ENCODE results near the gene GOSR1. TPM values are rescaled to one million over a fixed set of nuclear protein-coding genes. Genes with fewer than 3 reads are reported as not detected.
"Not testable (repeated sequence)": the region's sequence is repeated elsewhere in the genome, so short reads cannot be mapped to it uniquely, and the experiment has no call there.

The GOSR1 gene
- total and polyA plus RNA-seq, 12 donors: 15.4 to 96.0 (median 47.1) TPM

DNA sequence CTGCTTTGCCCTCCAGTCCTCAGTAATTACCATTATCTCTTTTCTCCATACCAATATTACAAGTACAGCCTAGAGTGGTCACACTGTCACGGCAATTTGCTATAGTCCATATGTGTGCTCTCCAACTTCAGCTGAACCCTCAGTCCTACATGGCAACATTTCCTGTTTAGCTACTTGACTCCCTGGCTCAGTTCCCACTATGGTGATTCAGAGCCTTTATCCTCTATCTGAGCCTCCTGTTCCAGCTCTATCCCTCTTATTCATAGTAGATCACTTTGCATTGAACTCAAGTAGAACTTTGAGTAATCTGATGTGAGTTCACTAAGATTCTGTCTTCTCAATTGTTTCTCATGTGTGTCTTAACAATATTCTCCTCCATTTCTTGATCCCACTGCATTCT, 43.7 kb upstream of the GOSR1 start:
- no peaks in the 10 kb centered on the region for H3K27me3 ChIP-seq
- no peaks in the 10 kb centered on the region for H3K9me3 ChIP-seq (replicated peaks in 1 of 3)
- H3K4me3 ChIP-seq: no peak overlapping the region
- peak in 4 of 7 donors; percentile 20 to 30 (median 24) for DNase-seq
- TF ChIP-seq POLR2A (IDR thresholded peaks at IDR 0.05): no peak
- TF ChIP-seq, protein P1, sequence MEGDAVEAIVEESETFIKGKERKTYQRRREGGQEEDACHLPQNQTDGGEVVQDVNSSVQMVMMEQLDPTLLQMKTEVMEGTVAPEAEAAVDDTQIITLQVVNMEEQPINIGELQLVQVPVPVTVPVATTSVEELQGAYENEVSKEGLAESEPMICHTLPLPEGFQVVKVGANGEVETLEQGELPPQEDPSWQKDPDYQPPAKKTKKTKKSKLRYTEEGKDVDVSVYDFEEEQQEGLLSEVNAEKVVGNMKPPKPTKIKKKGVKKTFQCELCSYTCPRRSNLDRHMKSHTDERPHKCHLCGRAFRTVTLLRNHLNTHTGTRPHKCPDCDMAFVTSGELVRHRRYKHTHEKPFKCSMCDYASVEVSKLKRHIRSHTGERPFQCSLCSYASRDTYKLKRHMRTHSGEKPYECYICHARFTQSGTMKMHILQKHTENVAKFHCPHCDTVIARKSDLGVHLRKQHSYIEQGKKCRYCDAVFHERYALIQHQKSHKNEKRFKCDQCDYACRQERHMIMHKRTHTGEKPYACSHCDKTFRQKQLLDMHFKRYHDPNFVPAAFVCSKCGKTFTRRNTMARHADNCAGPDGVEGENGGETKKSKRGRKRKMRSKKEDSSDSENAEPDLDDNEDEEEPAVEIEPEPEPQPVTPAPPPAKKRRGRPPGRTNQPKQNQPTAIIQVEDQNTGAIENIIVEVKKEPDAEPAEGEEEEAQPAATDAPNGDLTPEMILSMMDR (IDR thresholded peaks at IDR 0.05): no peak
- H3K27ac ChIP-seq: no peak overlapping the region
- no peaks in the 10 kb centered on the region for H3K36me3 ChIP-seq (replicated peaks in 1 of 2)
- peaks cover 0 to 6% of the 10 kb centered on the region in 2 donors for H3K4me1 ChIP-seq (replicated peaks in 1 of 2)
- intact Hi-C loops (cut with DNase I): no loop called here
- 69 to 96% (median 84%) methylated on average over 1 of the region's 1 CpG for WGBS, 4 donors

DNA sequence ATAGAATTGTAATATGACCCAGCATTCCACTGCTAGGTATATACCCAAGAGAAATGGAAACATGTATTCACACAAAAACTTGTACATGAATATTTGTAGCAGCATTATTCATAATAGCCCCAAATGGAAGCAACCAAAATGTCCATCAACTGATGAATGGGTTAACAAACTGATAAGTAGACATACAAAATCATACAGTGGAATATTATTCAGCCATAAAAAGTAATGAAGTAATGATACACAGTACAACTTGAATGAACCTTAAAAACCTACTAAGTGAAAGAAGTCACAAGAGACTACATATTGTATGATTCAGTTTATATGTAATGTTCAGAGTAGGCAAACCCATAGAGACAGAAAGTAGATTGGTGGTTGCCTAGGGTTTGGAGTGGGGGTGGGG, 40.5 kb upstream of the GOSR1 start:
- Histone ChIP-seq H3K4me3 (no peak overlapping the region), H3K9me3 (replicated peaks in 1 of 3) (no peaks in the 10 kb centered on the region), H3K4me1 (replicated peaks in 1 of 2) (no peaks in the 10 kb centered on the region), H3K27me3 (no peaks in the 10 kb centered on the region), H3K36me3 (replicated peaks in 1 of 2) (no peaks in the 10 kb centered on the region), H3K27ac (no peak overlapping the region)
- no peak for TF ChIP-seq POLR2A (IDR thresholded peaks at IDR 0.05)
- TF ChIP-seq, protein P1 (IDR thresholded peaks at IDR 0.05): no peak
- DNase-seq: no peak
- intact Hi-C loops (cut with DNase I): no loop called here

DNA sequence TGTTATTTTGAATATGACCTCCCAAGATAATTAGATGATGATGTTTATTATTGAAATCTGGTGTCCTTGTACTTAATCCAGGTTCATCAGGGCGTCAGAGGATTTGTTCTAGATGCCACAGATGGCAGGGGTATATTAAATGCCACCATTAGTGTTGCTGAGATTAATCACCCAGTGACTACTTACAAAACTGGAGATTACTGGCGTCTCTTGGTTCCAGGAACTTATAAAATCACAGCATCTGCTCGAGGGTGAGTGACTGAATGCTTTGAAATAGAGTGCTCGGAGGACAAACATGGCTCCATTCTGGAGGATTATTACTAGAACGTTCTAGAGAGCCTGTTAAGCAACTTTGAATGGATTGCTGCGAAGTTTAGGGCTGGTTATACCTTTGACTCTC, 33.5 kb upstream of the GOSR1 start:
- no peak for DNase-seq
- Histone ChIP-seq H3K27ac (no peak overlapping the region), H3K27me3 (no peaks in the 10 kb centered on the region), H3K36me3 (replicated peaks in 1 of 2) (no peaks in the 10 kb centered on the region), H3K4me3 (no peak overlapping the region), H3K9me3 (replicated peaks in 1 of 3) (no peaks in the 10 kb centered on the region), H3K4me1 (replicated peaks in 1 of 2) (no peaks in the 10 kb centered on the region)
- intact Hi-C loops (cut with DNase I): no loop called here
- WGBS, 4 donors: 85 to 96% (median 91%) methylated on average over 6 of the region's 6 CpGs
- no peak for TF ChIP-seq POLR2A (IDR thresholded peaks at IDR 0.05)
- TF ChIP-seq, protein P1 (IDR thresholded peaks at IDR 0.05): no peak

DNA sequence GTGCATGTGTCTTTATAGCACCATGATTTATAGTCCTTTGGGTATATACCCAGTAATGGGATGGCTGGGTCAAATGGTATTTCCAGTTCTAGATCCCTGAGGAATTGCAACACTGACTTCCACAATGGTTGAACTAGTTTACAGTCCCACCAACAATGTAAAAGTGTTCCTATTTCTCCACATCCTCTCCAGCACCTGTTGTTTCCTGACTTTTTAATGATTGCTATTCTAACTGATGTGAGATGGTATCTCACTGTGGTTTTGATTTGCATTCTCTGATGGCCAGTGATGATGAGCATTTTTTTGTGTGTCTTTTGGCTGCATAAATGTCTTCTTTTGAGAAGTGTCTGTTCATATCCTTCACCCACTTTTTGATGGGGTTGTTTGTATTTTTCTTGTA, 30.6 kb upstream of the GOSR1 start:
- H3K9me3 ChIP-seq (replicated peaks in 1 of 3); H3K27me3 ChIP-seq; intact Hi-C loops (cut with DNase I); DNase-seq; H3K4me3 ChIP-seq; H3K36me3 ChIP-seq (replicated peaks in 1 of 2); H3K27ac ChIP-seq: not testable (repeated sequence)
- H3K4me1 ChIP-seq (replicated peaks in 1 of 2): peaks cover 0 to 10% of the 10 kb centered on the region in 2 donors

DNA sequence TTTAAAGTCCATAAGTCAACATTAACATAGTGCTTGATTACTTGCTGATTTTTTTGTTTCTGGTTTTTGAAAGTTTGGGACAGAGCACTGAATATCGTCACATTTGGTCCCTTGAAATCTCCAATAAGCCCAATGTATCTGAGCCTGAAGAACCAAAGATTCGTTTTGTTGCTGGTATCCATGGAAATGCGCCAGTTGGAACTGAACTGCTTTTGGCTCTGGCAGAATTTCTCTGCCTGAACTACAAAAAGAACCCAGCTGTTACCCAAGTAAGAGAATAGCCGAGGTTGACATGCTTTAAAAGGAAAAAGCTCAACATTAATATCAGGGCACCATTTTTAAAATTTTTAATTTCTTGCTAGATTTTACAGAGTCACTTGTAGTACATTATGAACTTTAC, 27.7 kb upstream of the GOSR1 start:
- peak in 4 of 7 donors; percentile 11 to 25 (median 18) for DNase-seq
- H3K36me3 ChIP-seq (replicated peaks in 1 of 2): peaks cover 0 to 12% of the 10 kb centered on the region in 2 donors
- H3K4me1 ChIP-seq (replicated peaks in 1 of 2): peaks cover 0 to 10% of the 10 kb centered on the region in 2 donors
- H3K4me3 ChIP-seq: no peak overlapping the region
- whole genome bisulfite sequencing, 4 donors: 51 to 62% (median 56%) methylated on average over 4 of the region's 4 CpGs
- intact Hi-C loops (cut with DNase I): no loop called here
- no peaks in the 10 kb centered on the region for H3K27me3 ChIP-seq
- H3K27ac ChIP-seq: no peak overlapping the region
- TF ChIP-seq POLR2A (IDR thresholded peaks at IDR 0.05): no peak
- TF ChIP-seq, protein P1 (IDR thresholded peaks at IDR 0.05): no peak
- H3K9me3 ChIP-seq (replicated peaks in 1 of 3): no peaks in the 10 kb centered on the region
